ENCODE data around the gene AVEN. TPM values are rescaled to one million over a fixed set of nuclear protein-coding genes. Genes with fewer than 3 reads are reported as not detected.

Gene AVEN
- total and polyA plus RNA-seq, 2 of the 13 experiments (the other 11 are each of a cell fraction or from before 2014, with no cell fraction given): 4.4 to 17.5 TPM

- Histone ChIP-seq H3K4me2 (ENCODE audit: low read depth, low read length) (no peak overlapping the region), H3K27ac (ENCODE audit: extremely low read length, insufficient read depth, low read length) (no peak overlapping the region), H3K79me2 (ENCODE audit: insufficient read depth, low read length) (no peaks in the 10 kb centered on the region), H3K36me3 (replicated peaks in 1 of 2; ENCODE audit: control insufficient read depth in 1 of 2, insufficient read depth in 2 of 2, low read length in 2 of 2) (no peaks in the 10 kb centered on the region), H2AFZ (ENCODE audit: low read length) (no peak overlapping the region), H3K9ac (ENCODE audit: insufficient read depth, low read depth, low read length) (no peak overlapping the region), H4K20me1 (ENCODE audit: insufficient read depth, low read length) (no peaks in the 10 kb centered on the region), H3K27me3 (ENCODE audit: control insufficient read depth in 1 of 2, insufficient read depth in 2 of 2, low read length in 2 of 2) (peaks cover 0 to 3% of the 10 kb centered on the region in 2 experiments; a peak in 1 of 5 replicates), H3K9me3 (ENCODE audit: low read length) (no peaks in the 10 kb centered on the region), H3K4me3 (replicated peaks in 1 of 3; ENCODE audit: insufficient read depth in 1 of 3, low read depth in 2 of 3, low read length in 3 of 3) (no peak overlapping the region), H3K4me1 (ENCODE audit: insufficient read depth, low read length) (no peaks in the 10 kb centered on the region)
- TF ChIP-seq MATR3 (CRISPR knock-in tag; IDR thresholded peaks at IDR 0.05) (no peak), ZNF326 (CRISPR knock-in tag; IDR thresholded peaks at IDR 0.05; ENCODE audit: borderline replicate concordance) (no peak), THRA (CRISPR knock-in tag; IDR thresholded peaks at IDR 0.05; ENCODE audit: borderline replicate concordance) (no peak), PITX1 (CRISPR knock-in tag; IDR thresholded peaks at IDR 0.05) (no peak), MAZ (IDR thresholded peaks at IDR 0.05; ENCODE audit: borderline replicate concordance, low read depth, low read length) (no peak), MAZ (CRISPR knock-in tag; IDR thresholded peaks at IDR 0.05; ENCODE audit: low read depth) (no peak)
- DNase-seq (ENCODE audit: low spot score): no peak
- in situ Hi-C loops (cut with HindIII; ENCODE audit: extremely low pct_ligation_motif_present, low pct_unique_long_range_greater_than_20kb) (no loop called here), intact Hi-C loops (cut with micrococcal nuclease; ENCODE audit: unreplicated experiment) (no loop called here)
- 66% methylated on average over 7 of the region's 7 CpGs for WGBS (ENCODE audit: low lambda C conversion rate)
- FAIRE-seq: no peak
- POLR2A ChIA-PET: no interaction called here
- CTCF ChIA-PET (ENCODE audit: low intra/inter-chr PET ratio, low total read pairs): no interaction called here
- ATAC-seq: no peak
- no TSS peak for BruUV-seq (replicated peaks)
Observed at GRCh38 chr15:33831646-33832045, 207.4 kb downstream of the AVEN start.

DNA sequence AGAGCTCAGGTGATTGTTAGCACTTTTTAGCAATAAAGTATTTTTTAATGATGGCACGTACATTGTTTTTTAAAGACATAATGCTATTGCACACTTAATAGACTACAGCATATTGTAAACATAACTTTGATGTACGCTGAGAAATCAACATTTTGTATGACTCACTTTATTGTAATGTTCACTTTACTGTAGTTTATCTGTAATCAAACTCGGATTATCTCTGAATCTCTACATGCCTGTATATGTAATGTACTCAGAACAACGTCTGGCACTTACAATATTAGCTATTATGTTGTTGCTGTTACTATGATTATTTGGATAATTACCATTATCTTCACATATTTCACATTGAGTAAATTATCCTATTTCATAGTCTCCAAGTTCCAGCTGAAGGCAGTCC is 208.7 kb downstream of the AVEN start:
- H3K4me2 ChIP-seq (ENCODE audit: low read depth, low read length): no peak overlapping the region
- FAIRE-seq (no peak), ATAC-seq (no peak), DNase-seq (ENCODE audit: low spot score) (no peak)
- no peaks in the 10 kb centered on the region; a peak in 2 of 5 replicates for H3K27me3 ChIP-seq (ENCODE audit: control insufficient read depth in 1 of 2, insufficient read depth in 2 of 2, low read length in 2 of 2)
- no peaks in the 10 kb centered on the region for H4K20me1 ChIP-seq (ENCODE audit: insufficient read depth, low read length)
- H3K9me3 ChIP-seq (ENCODE audit: low read length): no peaks in the 10 kb centered on the region
- H2AFZ ChIP-seq (ENCODE audit: low read length): no peak overlapping the region
- intact Hi-C loops (cut with micrococcal nuclease; ENCODE audit: unreplicated experiment) (no loop called here), in situ Hi-C loops (cut with HindIII; ENCODE audit: extremely low pct_ligation_motif_present, low pct_unique_long_range_greater_than_20kb) (no loop called here)
- ChIA-PET POLR2A (no interaction called here), CTCF (ENCODE audit: low intra/inter-chr PET ratio, low total read pairs) (no interaction called here)
- TF ChIP-seq ZNF431 (CRISPR knock-in tag; IDR thresholded peaks at IDR 0.05; ENCODE audit: borderline replicate concordance, low read depth) (no peak), ZNF10 (CRISPR knock-in tag; IDR thresholded peaks at IDR 0.05; ENCODE audit: borderline replicate concordance, low read depth) (no peak), ZNF251 (CRISPR knock-in tag; IDR thresholded peaks at IDR 0.05) (no peak), JUN (CRISPR knock-in tag; IDR thresholded peaks at IDR 0.05) (no peak), MED8 (CRISPR knock-in tag; IDR thresholded peaks at IDR 0.05; ENCODE audit: insufficient replicate concordance) (no peak), FLYWCH1 (CRISPR knock-in tag; IDR thresholded peaks at IDR 0.05) (no peak)
- 1% methylated on average over 4 of the region's 4 CpGs for WGBS (ENCODE audit: low lambda C conversion rate)
- no peak overlapping the region for H3K9ac ChIP-seq (ENCODE audit: insufficient read depth, low read depth, low read length)
- no peaks in the 10 kb centered on the region for H3K4me1 ChIP-seq (ENCODE audit: insufficient read depth, low read length)
- H3K79me2 ChIP-seq (ENCODE audit: insufficient read depth, low read length): no peaks in the 10 kb centered on the region
- H3K4me3 ChIP-seq (replicated peaks in 1 of 3; ENCODE audit: insufficient read depth in 1 of 3, low read depth in 2 of 3, low read length in 3 of 3): no peak overlapping the region
- H3K27ac ChIP-seq (ENCODE audit: extremely low read length, insufficient read depth, low read length): no peak overlapping the region
- BruUV-seq (replicated peaks): no TSS peak
- no peaks in the 10 kb centered on the region for H3K36me3 ChIP-seq (replicated peaks in 1 of 2; ENCODE audit: control insufficient read depth in 1 of 2, insufficient read depth in 2 of 2, low read length in 2 of 2)

Measured in HepG2 (cell line).